ENCODE data around the gene PLA2G4B.

Gene PLA2G4B

GRCh38 chr15:41851755-41852370 lies 13.2 kb downstream of the PLA2G4B start:
- DNase-seq (ENCODE audit: low spot score): no peak

GRCh38 chr15:41852736-41853590 lies 14.3 kb downstream of the PLA2G4B start:
- no peak for DNase-seq (ENCODE audit: low spot score)

- no peak for DNase-seq (ENCODE audit: low spot score)
Measured at GRCh38 chr15:41853831-41854230, 15.2 kb downstream of the PLA2G4B start.

GRCh38 chr15:41854443-41854842 lies 15.8 kb downstream of the PLA2G4B start:
- DNase-seq (ENCODE audit: low spot score): no peak

- DNase-seq (ENCODE audit: low spot score): no peak
Measured at GRCh38 chr15:41855261-41855961, 16.8 kb downstream of the PLA2G4B start.

GRCh38 chr15:41856262-41856661 lies 17.6 kb downstream of the PLA2G4B start:
- DNase-seq (ENCODE audit: low spot score): no peak

- DNase-seq (ENCODE audit: low spot score): no peak
Measured at GRCh38 chr15:41856716-41857115, 18.1 kb downstream of the PLA2G4B start.

- DNase-seq (ENCODE audit: low spot score): no peak
Measured at GRCh38 chr15:41857316-41857715, 18.7 kb downstream of the PLA2G4B start.

- DNase-seq (ENCODE audit: low spot score): no peak
Measured at GRCh38 chr15:41858756-41859155, 20.1 kb downstream of the PLA2G4B start.

- no peak for DNase-seq (ENCODE audit: low spot score)
Measured at GRCh38 chr15:41860049-41860828, 21.6 kb downstream of the PLA2G4B start.

GRCh38 chr15:41861736-41862356 lies 23.2 kb downstream of the PLA2G4B start:
- no peak for DNase-seq (ENCODE audit: low spot score)

- DNase-seq (ENCODE audit: low spot score): no peak
Measured at GRCh38 chr15:41862515-41863116, 24.0 kb downstream of the PLA2G4B start.

- no peak for DNase-seq (ENCODE audit: low spot score)
Measured at GRCh38 chr15:41865490-41866055, 26.9 kb downstream of the PLA2G4B start.

- no peak for DNase-seq (ENCODE audit: low spot score)
Measured at GRCh38 chr15:41866263-41866703, 27.6 kb downstream of the PLA2G4B start.

GRCh38 chr15:41866872-41867579 lies 28.4 kb downstream of the PLA2G4B start:
- no peak for DNase-seq (ENCODE audit: low spot score)

- no peak for DNase-seq (ENCODE audit: low spot score)
Measured at GRCh38 chr15:41868321-41868720, 29.7 kb downstream of the PLA2G4B start.

- DNase-seq (ENCODE audit: low spot score): no peak
Measured at GRCh38 chr15:41869770-41870688, 31.4 kb downstream of the PLA2G4B start.

- no peak for DNase-seq (ENCODE audit: low spot score)
Measured at GRCh38 chr15:41870689-41871081, 32.0 kb downstream of the PLA2G4B start.

All from globus pallidus (tissue), 1 donor.